Stimulated activated CD8-positive, alpha-beta memory T cell treated with anti-CD3 and anti-CD28 coated beads, Interleukin-15, amount 100 ng/mL, for 4 hours (primary cell): ENCODE data around the gene C19orf25.
"Not testable (repeated sequence)": the region's sequence is repeated elsewhere in the genome, so short reads cannot be mapped to it uniquely, and the experiment has no call there.

Source experiments
- DNase-seq, 2 donors: peaks; one replicate each; pipeline ENCODE4 v3.0.0-alpha.2; 2020; ENCODE audit warnings: low read depth in 2 of 2

C19orf25 gene

GRCh38 chr19:1512671-1513498 is 33.9 kb upstream of the C19orf25 start, which contains the start of gene ADAMTSL5:
Gene ADAMTSL5 (minus strand): TSS chr19:1513019. CDS start chr19:1510943, 2,076 bp downstream.
- peak in 1 of 2 donors; percentile 33 for DNase-seq

GRCh38 chr19:1511318-1512317 is 32.6 kb upstream of the C19orf25 start:
- DNase-seq: no peak

GRCh38 chr19:1510807-1511206 is 31.8 kb upstream of the C19orf25 start:
- DNase-seq: no peak

GRCh38 chr19:1510442-1510806 is 31.4 kb upstream of the C19orf25 start:
- no peak for DNase-seq

- no peak for DNase-seq
Observed at GRCh38 chr19:1509602-1510441, 30.8 kb upstream of the C19orf25 start.

- DNase-seq: no peak
Observed at GRCh38 chr19:1508507-1508856, 29.5 kb upstream of the C19orf25 start.

GRCh38 chr19:1507763-1508506 is 28.9 kb upstream of the C19orf25 start:
- DNase-seq: peak; percentile 73 to 86

- DNase-seq: no peak
Observed at GRCh38 chr19:1507192-1507660, 28.2 kb upstream of the C19orf25 start.

- no peak for DNase-seq
Observed at GRCh38 chr19:1505991-1506881, 27.2 kb upstream of the C19orf25 start.

GRCh38 chr19:1505012-1505411 is 26.0 kb upstream of the C19orf25 start:
- no peak for DNase-seq

- DNase-seq: no peak
Observed at GRCh38 chr19:1503925-1504773, 25.1 kb upstream of the C19orf25 start.

- DNase-seq: peak; percentile 21 to 24
Observed at GRCh38 chr19:1503089-1503924, 24.3 kb upstream of the C19orf25 start.

GRCh38 chr19:1502433-1503088 is 23.5 kb upstream of the C19orf25 start:
- DNase-seq: no peak

GRCh38 chr19:1501200-1501595 is 22.2 kb upstream of the C19orf25 start:
- DNase-seq: no peak

GRCh38 chr19:1499231-1499630 is 20.2 kb upstream of the C19orf25 start:
- not testable (repeated sequence) for DNase-seq

GRCh38 chr19:1497578-1498235 is 18.7 kb upstream of the C19orf25 start:
- DNase-seq: no peak
